Amniotic stem cell (primary cell): ENCODE data around the gene SND1.
A peak's percentile ranks its signal among the peaks of the same experiment; 100 is the strongest.

Experiments used
- DNase-seq: peaks from one replicate; lab custom pipeline; 2025; lab: John Stamatoyannopoulos, UW

The SND1 gene

DNA sequence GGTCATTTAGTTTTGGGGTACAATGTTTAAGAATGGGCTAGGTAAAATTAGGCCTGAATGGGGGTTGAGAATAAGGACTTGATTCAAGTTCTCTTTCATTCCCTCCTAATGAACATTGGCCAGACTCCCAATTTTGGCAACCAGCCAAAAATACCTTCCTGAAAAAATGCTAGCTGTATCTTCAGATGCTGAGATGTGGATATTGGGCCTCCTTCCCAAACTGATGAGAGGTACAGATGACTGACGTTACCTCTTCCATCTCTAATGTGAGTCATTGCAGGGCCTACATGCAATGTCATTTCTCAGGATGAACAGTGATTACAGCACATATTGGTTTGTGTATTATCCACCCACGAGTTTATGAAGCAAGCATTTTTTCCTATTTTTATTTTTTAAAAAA, 151.6 kb downstream of the SND1 start:
- no peak for DNase-seq

DNA sequence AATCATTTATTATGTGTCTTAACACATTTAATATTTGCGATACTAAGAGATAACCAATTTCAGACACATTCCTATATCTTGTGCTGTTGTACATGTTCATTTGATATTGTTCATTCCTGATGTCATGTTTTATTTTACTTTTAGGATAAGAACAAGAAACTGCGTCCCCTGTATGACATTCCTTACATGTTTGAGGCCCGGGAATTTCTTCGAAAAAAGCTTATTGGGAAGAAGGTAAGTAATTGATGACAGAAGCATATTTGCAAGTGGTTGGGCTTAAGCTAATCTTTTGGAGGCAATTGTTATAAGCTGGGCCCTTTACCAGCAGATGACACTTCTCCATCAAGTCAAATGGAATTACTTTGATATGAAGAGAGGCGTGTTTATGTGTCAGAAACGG, 155.3 kb downstream of the SND1 start:
- DNase-seq = no peak

DNA sequence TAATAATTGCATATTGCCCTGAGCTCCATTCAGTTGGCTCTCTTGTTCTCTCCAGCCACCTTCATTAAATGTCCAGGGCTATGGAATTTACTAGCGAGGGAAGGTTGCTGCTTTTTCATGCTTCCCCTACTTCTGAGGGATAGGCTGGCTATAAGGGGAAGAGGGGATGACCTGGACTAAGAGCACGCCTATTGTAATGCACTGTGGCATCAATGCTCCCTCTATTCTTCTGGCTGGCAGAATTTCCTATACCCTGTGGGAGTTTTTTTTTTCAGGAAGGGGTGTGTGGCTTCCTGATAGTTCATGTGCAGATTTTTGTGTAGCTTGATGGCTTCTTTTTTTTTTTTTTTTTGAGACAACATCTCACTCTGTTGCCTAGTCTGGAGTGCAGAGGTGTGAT, 155.8 kb downstream of the SND1 start:
- DNase-seq = no peak

DNA sequence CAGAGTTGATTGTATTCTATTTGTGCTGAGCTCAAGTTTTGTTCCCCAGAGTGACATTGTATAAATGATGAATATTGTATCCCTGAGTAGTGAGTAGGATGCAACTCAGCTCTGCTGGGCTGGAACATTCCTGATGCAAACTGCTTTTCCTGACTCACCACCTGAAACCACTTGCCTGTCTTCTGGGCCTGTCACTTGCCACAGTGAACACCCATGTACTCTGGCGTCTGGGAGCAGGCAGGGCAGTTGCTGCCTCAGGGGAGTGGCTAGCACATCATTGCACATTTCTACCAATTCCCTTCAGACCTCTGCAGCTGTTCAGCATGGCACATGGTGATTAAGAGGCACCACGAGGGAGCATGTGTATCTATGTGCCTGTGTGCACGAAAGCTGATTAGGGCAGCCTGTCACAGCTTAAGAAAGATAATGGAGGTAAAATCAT, 157.3 kb downstream of the SND1 start:
- DNase-seq = peak; percentile 46

DNA sequence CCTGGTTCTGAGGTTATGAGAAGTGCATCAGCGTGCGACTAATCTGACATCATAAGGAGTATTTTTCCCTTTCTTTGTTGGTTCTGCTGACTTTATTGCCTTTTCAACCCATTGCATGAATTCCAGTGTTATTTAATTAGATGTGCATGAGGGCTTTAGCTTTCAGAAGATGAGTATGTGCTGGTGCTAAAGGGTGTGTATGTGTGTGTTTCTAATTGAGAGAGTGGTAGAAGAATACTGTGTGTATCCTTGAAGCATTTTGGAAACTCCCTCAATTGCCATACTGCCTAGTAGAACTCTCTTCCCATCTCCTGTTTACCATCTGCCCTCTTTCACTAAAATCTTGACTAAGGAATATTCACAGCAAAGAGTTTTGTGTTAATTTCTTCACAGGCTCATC, 158.1 kb downstream of the SND1 start:
- DNase-seq = no peak

DNA sequence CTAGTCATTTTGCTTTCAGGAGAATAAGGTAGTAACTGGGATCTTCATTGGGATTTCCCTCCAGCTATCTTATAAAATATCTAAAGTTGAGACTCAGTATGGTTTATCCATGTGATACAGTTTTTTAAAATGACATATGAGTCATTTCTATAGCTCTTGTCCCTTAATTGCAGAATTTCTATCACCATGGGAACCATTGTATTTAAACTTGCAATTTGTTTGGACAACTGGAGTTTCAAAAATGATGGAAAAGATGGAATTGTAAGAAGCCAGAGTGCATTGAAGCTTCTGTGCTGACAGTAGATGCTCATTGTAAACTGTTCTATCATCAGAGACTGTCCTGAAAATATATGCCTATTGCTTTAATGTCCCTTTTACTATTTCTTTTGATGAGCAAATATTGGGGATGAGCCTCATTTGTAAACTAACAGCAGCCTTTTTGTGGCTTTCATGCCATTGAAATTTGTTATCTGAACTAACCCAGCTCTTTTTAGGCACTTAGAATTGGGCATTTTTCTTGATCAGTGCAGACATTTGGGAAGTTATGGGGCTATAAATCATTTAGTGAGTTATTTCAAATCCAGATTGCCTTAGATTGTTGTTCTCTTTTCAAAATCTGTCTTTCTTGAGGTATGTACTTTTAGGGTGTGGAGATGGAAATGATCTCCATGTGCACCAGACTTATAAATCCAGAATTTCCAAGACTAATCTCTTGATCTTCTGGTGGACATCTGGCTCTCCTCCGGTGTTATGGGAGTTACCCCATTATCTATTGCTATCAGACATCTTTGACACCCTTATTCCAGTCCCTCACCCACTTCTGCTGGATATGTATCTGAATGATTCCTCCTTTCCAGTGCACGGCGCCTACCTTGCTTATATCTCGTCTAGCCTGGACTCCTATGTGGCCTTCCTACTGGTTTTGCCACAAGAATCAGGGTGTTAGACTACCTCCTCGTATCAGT, 159.0 kb downstream of the SND1 start:
- no peak for DNase-seq

DNA sequence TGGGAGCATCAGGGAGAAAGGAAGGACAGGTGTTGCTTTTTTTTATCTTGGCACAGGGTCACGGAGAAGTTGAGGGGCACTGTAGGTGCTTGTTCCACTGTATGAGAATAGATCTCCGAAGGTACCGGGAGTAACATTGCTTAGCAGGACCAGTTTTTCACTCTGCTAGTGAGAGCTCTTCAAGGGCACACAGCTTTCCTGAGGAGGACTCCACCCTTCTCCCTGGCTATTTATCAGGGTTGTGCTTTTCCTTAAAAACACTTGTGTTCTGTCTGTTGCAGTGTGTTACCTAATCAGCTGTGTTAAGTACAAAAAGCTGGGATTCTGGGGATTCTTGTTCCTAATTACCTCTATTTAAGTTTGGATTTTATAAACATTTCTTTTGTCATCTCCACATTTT, 160.5 kb downstream of the SND1 start:
- no peak for DNase-seq

DNA sequence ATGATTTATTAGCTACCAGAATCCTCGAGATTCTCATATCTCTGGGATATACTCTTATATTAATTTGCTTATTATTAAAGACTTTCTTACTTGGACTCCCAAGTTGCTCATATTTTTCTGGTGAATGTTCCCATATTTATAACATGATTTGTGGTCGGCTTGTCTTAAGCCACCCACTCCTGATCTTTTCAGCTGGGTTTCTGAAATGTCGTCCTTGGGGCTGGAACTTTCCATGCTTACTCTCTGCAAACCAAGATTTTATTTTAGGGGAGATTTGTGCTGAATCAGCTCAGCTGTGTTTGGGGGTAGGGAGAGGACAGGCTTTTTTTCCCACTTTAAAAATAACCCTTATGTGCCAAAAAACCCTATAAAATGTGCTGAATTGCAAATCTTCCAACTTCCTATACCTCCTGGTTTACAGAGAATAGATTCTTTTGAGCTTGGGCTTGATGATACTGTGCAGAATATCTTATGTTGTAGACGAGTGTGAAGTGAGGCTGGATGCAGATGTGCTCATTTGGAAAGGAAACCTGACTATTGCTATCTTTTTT, 162.1 kb downstream of the SND1 start:
- DNase-seq = no peak

DNA sequence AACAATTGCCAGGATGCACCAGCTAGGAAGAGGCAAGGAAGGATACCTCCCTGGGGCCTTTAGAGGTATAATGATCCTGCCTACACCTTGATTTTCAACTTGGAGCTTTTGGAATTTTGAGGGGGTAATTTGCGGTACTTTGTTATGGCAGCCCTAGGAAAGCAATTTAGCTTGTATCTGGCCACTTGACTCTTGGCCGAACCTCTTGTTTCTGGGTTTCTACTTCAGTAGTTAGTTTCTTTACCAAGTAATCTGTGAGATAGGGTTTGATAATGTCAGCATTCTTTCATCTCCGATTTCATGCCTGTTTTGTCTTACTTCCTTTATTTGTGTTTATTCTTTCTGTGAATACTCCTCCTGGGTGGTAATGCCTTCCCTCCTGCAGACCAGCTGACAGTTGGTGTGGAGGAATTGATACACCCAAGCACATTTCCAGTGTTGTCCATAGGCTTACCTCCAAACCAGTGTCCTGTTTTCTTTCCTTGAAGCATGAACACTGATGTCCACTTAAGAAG, 163.7 kb downstream of the SND1 start:
- no peak for DNase-seq

DNA sequence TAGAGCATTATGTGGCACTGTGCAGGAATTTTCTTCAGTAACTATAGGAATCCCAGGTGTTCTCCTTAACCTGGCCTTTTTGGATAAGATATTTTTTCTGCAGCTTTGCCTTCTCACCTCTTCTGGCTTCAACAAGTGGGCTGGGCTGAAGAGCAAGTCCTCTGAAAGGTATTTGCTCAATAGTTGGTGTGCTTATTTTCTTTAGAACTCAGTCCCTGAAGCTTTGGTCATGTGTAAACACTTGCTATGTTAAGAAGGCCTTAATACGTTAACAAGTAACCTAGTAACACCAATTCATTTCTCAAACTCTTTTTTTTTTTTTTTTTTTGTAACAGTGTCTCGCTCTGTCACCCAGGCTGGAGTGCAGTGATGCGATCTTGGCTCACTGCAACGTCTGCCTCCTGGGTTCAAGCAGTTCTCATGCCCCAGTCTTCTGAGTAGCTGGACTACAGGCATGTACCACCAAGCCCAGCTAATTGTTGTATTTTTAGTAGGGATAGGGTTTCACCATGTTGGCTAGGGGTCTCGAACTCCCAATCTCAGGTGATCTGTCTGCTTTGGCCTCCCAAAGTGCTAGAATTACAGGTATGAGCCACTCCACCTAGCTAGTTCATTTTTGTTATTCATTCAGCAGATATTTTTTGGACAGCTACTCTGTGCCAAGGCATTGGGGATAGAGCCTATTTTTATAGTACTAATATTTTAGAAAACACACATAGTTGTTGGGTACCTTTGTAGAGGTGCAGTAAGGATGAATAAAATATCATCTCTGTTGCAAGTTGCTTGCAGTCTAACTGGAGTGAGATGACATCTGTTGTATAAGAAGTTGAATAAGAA, 164.6 kb downstream of the SND1 start:
- DNase-seq = no peak

DNA sequence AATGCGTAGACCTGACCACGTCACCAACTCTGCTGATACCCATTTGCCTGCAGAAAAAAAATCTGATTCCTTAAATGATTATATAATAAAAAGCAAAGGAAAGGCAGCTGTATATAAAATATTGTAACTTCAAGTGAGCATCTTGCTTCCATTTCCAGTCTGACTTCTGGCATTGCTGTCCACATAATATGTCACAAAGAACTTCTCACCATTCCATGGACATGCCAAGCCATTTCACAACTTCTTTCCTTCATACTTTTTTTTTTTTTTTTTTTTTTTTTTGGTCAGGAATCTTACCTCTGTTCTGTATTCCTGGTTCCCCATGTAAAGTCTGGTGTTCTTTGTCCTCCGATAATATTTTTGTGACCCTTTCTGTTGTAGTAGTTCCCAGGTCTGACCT, 165.5 kb downstream of the SND1 start:
- no peak for DNase-seq

DNA sequence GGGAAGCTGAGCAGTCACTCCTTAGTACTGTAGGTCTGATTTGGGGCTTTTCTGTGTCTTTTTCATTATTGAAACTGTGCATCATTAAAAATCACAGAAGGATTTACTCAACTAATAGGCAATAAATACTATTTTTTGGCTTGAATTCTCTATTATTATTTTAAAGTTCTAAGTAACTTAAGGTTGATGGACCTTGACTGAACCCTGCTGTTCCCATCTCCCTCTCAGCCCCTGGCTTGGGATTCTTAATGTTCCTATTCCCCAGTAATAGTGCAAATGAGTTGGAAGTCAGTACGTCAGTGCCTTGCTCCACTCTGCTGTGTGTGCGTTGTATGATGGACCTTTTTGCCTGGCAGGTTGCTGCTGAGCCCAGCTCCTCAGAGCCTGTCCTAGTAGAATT, 166.3 kb downstream of the SND1 start:
- no peak for DNase-seq

DNA sequence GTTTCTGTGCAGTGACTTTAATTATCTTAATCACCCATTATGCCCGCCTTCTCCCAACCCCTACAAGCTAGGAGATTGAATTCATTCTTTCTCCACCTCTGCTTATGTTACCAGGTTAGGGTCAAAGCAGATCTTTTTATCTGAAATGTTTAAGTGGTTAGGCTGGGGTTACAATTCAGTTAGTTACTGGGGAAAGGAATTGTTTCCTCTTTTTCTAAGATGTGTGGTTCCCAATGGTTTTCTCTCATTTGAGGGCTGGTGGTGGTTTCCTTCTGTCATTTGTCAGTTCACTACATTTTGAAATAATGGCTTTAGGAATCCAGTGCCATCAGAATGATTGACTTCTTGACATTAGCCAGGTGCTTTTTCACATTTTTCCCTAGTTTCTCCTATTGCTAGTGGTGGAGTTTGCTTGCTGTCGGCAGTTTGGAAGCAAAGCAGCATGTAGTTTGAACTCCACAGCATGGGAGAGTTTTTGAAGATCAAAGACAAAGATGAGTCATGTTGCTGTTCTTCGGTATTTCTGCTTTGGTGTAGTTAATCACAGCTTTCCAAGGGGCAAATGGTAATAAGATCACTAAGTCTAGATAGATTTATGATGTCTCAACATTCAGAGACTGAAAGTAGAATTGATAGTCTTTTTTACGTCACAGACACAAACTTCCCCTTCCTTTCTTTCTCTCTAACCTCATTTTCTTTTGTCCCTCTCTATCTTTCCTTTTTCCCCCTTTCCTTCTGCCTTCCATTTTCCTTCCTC, 168.2 kb downstream of the SND1 start:
- no peak for DNase-seq

DNA sequence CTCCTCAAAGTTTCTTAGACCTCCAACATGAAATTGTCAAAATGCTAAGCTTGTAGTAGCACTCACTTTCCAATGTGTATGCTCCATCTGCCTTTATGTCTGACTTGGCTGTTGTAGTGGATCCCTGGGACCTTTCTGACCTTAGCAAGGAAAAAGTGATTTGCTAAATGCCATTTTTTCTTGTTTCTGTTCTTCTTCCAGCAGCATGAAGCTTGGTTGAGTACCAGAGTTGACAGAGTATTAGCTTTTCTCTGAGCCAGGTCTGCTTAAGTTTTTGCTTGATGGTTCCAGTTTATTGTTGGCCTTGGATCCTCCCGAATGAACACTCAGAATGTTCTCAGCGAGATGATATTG, 168.7 kb downstream of the SND1 start:
- DNase-seq = no peak

DNA sequence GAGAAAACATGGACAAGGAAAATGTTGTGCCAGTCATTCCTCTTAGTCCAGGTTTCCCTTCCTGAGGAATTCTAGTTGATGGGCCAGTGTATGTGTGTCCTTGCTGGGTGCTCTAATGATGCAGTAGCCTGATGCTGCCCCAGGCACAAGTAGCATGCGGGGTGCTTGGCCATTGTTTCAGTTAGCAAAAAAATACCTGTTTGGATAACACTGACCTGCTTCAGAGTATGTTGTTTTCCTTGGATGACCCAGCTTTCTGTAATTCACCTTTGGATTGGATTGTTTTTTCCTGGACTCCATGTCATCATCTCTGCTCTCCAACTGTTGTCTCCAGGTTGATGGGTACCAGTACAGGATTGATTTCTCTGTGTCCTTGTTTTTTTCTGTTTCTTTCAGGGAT, 169.2 kb downstream of the SND1 start:
- DNase-seq = no peak

DNA sequence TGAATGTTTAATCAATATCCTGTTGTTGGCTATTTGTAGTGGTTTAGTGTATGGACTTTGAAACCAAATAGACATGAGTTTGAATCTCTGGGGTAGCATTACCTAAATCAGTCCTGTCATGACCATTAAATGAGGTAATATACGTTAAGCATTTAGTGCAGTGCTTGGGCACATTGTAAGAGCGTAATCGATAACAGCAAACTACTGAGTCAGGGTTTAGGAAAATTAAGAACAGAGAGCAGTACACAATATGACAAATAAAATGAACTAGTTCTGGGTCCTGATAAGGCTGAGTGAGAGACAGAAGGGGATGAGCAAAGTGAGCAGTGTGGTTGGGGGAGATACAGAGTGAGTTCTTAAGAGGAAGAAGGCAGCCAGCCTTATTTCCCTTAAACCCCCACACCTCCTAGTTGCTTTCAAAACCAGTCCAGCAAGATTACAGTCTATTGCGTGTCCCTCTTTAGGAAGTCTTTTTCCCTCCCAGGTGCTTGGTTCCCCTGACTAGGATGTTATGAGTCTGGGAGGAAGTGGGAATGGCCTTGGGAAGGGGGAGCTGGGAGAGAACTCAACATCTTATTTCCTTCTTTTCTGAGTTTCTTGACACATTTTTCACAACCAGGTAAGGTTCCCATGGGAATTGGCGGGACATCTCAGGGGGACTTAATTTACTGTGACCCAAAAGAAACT, 171.0 kb downstream of the SND1 start:
- DNase-seq = no peak

DNA sequence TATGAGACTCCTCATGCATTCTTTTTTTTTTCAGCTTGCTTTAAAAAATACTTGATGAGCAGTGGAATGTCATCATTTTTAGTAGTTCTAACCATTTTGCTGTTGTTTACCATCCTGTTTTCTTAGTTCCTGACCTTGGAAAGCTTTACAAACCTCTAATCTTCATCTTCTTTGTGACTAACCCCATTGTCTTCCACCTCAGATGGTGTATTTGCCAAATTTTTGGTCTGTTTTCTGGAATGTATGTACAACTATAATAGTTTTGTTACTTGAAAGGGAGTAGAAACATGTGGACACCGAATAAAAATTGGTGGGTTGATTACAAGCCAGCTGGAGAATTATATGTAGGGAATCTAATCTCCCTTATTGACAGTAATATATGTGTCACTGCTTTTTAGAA, 172.7 kb downstream of the SND1 start:
- no peak for DNase-seq

DNA sequence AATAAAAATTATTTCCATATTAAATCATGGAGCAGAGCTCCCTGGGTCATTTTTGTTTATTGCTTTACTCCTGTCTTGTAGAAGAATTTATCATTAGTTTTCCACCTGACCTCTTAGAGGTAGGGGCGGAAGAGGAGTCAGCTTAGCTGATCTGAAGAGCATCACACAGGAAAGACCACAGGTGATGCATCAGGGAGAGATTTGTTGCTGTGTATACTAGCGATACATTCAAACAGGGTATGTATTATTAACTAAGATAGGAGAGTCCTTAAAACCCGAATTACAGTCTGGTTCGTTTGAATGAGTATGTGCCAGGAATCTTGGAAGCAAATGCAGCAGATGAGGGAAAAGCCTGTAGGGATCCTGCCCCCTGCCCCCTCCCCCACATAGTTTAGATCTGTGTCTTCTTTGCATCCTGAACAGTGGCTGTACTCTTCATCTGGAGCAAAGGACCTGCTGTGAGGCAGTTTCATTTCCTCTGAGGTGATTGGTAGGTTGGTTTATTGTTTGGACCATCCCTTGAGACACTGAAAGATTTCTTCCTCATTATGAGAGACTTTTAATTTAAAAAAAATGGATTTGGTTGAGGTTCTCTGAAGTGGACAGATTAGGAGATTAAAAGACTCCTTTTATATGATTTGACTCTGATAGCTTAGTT, 177.0 kb downstream of the SND1 start:
- no peak for DNase-seq

DNA sequence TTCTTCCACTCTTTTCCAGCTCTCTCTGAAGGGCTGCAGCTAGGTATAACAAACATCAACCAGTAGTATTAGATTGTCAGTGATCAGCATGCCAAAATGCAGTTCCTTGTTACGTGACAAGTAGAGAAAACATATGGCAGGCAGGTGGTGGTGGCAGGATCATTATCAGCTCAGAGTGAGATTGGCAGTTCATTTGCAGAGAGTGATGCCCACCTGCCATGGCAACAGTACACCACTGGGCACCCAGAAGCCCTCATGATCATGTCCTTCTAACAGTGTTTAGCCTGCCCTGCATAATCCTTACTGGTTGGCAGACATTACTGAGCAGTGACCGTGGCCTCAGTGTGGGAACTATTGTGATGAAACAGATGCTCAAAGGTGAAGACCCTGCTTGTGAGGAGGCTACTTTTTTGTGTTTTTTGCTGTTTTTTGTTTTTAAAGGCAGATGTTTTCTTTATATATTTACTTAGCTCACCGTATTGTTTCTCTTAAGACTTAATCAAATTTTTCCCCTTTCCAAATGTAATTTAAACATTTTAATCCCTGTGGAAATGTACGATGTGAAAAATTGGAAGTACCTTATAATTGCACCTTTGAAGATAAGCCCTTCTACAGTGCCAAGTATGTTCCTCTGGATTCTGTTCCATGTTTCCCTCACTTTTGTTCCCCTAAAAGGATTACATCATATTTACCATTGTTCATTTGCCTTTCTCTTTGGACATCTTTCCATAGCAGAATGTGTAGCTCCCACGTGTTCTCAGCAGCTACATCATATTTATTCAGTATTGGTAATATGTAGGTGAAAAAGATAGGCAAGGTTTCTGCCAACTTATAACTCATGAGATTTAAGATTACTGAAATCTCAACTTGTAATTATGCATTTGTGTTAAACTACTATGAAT, 179.6 kb downstream of the SND1 start:
- DNase-seq = no peak

DNA sequence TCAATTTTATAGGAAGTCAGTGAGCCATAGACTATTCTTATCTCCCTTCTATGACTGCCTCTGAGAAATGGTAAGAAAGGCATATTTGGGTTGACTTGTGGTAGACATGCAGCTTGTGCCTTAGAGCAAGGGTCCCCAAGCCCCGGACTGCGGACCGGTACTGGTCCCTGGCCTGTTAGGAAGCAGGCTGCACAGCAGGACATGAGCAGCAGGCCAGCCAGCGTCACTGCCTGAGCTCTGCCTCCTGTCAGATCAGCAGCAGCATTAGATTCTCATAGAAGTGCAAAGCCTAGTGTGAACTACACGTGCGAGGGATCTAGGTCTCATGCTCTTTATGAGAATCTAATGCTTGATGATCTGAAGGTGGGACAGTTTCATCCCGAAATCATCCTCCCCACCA, 180.6 kb downstream of the SND1 start:
- DNase-seq = no peak
